IMR-90 (cell line): ENCODE measurements around the gene CYP8B1. TPM values are rescaled to one million over a fixed set of nuclear protein-coding genes. Genes with fewer than 3 reads are reported as not detected.

ENCODE experiments used
- ATAC-seq: fragments of 200-7000 bp; cut with Tn5 transposase; 2 replicates; pipeline ENCODE4 v1.9.1; 2020; ENCODE audit warnings: low read depth, mild to moderate bottlenecking, moderate library complexity
- BruUV-seq: library from RNA; stranded (reverse); fragments of 400-500 nt; replicated peaks from 2 replicates; lab custom pipeline; 2021; lab: Mats Ljungman, UMichigan
- CTCF ChIA-PET: fragments of 300-600 bp; formaldehyde crosslinking; extraction: SDS; loops from one replicate; lab custom pipeline; 2021; ENCODE audit warnings: antibody characterized with exemption; lab: Yijun Ruan, JAX
- POLR2A ChIA-PET: fragments of 300-600 bp; sonication (Branson Sonifier 250); formaldehyde crosslinking; loops from one replicate; lab custom pipeline; 2022; ENCODE audit warnings: antibody characterized with exemption; ENCODE audit not compliant: unreplicated experiment; lab: Charles Lee
- DNase-seq: peaks from one replicate; pipeline ENCODE4 v3.0.0; 2013
- H2AFZ ChIP-seq: replicated peaks from 2 replicates; pipeline ENCODE3; 2013; ENCODE audit warnings: low read length, mild to moderate bottlenecking; ENCODE audit not compliant: poor library complexity
- H2AK5ac ChIP-seq: 2 replicates; pipeline ENCODE4 v1.6.1; 2013; ENCODE audit warnings: low read depth, low read length, inconsistent platforms
- H2AK9ac ChIP-seq: replicated peaks from 2 replicates; pipeline ENCODE3; 2013; ENCODE audit warnings: mild to moderate bottlenecking, low read depth, low read length, moderate library complexity; ENCODE audit not compliant: poor library complexity
- H2BK120ac ChIP-seq: 2 replicates; pipeline ENCODE4 v1.6.1; 2013; ENCODE audit warnings: low read depth, low read length, inconsistent platforms
- H2BK15ac ChIP-seq: 3 replicates; pipeline ENCODE4 v1.6.1; 2013; ENCODE audit warnings: low read depth, low read length, inconsistent platforms
- H2BK20ac ChIP-seq: 2 replicates; pipeline ENCODE4 v1.6.1; 2013; ENCODE audit warnings: low read depth, mild to moderate bottlenecking, inconsistent platforms, low read length, moderate library complexity
- H2BK5ac ChIP-seq: 2 replicates; pipeline ENCODE4 v1.6.1; 2013; ENCODE audit warnings: mild to moderate bottlenecking, low read depth, low read length, inconsistent platforms; ENCODE audit not compliant: poor library complexity, severe bottlenecking
- H3K14ac ChIP-seq: replicated peaks from 2 replicates; pipeline ENCODE4 v1.6.1; 2013; ENCODE audit warnings: low read depth, low read length, inconsistent platforms
- H3K18ac ChIP-seq: 2 replicates; pipeline ENCODE4 v1.6.1; 2013; ENCODE audit warnings: low read depth, low read length, control low read depth
- H3K23ac ChIP-seq: 2 replicates; pipeline ENCODE4 v1.6.1; 2013; ENCODE audit warnings: low read depth, low read length, inconsistent platforms
- H3K27ac ChIP-seq: 2 replicates; pipeline ENCODE4 v1.5.1; 2013; ENCODE audit warnings: mild to moderate bottlenecking, control low read depth, low read length; ENCODE audit not compliant: insufficient read depth
- H3K27me3 ChIP-seq: 2 replicates; pipeline ENCODE4 v1.6.1; 2013; ENCODE audit warnings: low read length; ENCODE audit not compliant: control insufficient read depth, insufficient read depth
- H3K36me3 ChIP-seq: 2 replicates; pipeline ENCODE4 v1.6.1; 2013; ENCODE audit warnings: low read length, mixed read lengths; ENCODE audit not compliant: control insufficient read depth, insufficient read depth
- H3K4ac ChIP-seq: 2 replicates; pipeline ENCODE4 v1.6.1; 2013; ENCODE audit warnings: low read depth, low read length, inconsistent platforms
- H3K4me1 ChIP-seq: 2 replicates; pipeline ENCODE4 v1.6.1; 2013; ENCODE audit warnings: low read length, mixed read lengths; ENCODE audit not compliant: control insufficient read depth, insufficient read depth
- H3K4me2 ChIP-seq: 2 replicates; pipeline ENCODE4 v1.6.1; 2013; ENCODE audit warnings: low read depth, mild to moderate bottlenecking, control low read depth, low read length, moderate library complexity
- H3K4me3 ChIP-seq: 2 replicates; pipeline ENCODE4 v1.5.1; 2013; ENCODE audit warnings: low read depth, mild to moderate bottlenecking, control low read depth, low read length, moderate library complexity; ENCODE audit not compliant: insufficient read depth
- H3K56ac ChIP-seq: 2 replicates; pipeline ENCODE4 v1.6.1; 2013; ENCODE audit warnings: low read length, inconsistent platforms; ENCODE audit not compliant: insufficient read depth; ENCODE audit errors: extremely low read depth
- H3K79me1 ChIP-seq, 2 experiments: 2 replicates each; pipeline ENCODE4 v1.6.1; 2013; ENCODE audit warnings: low read length in 2 of 2, inconsistent platforms in 1 of 2, low read depth in 1 of 2
- H3K9ac ChIP-seq: 2 replicates; pipeline ENCODE4 v1.6.1; 2013; ENCODE audit warnings: low read depth, low read length, control low read depth
- H3K9me1 ChIP-seq: 2 replicates; pipeline ENCODE4 v1.6.1; 2013; ENCODE audit warnings: low read length, inconsistent platforms; ENCODE audit not compliant: insufficient read depth
- H3K9me3 ChIP-seq: 2 replicates; pipeline ENCODE4 v1.6.1; 2013; ENCODE audit warnings: low read length; ENCODE audit not compliant: control insufficient read depth, insufficient read depth
- H4K20me1 ChIP-seq: 2 replicates; pipeline ENCODE4 v1.6.1; 2013; ENCODE audit warnings: low read length, inconsistent platforms; ENCODE audit not compliant: insufficient read depth
- H4K5ac ChIP-seq: 2 replicates; pipeline ENCODE4 v1.6.1; 2013; ENCODE audit warnings: mild to moderate bottlenecking, low read depth, low read length, control low read depth
- H4K8ac ChIP-seq, 2 experiments: 2 replicates each; pipeline ENCODE4 v1.6.1; 2013; ENCODE audit warnings: low read depth in 2 of 2, low read length in 2 of 2, control low read depth in 1 of 2, inconsistent platforms in 1 of 2
- H4K91ac ChIP-seq: 2 replicates; pipeline ENCODE4 v1.6.1; 2013; ENCODE audit warnings: low read depth, low read length, inconsistent platforms; ENCODE audit not compliant: insufficient read depth
- BHLHE40 ChIP-seq: fragments of 150-350 bp; IDR thresholded peaks from 2 replicates; pipeline ENCODE4 v1.6.1; 2016; ENCODE audit warnings: mild to moderate bottlenecking, low read depth, low read length
- CEBPB ChIP-seq: IDR thresholded peaks from 2 replicates; pipeline ENCODE4 v1.6.1; 2012; ENCODE audit warnings: low read depth, low read length, improper control_type of control experiment
- CHD1 ChIP-seq: IDR thresholded peaks from 2 replicates; pipeline ENCODE4 v1.6.1; 2012; ENCODE audit warnings: low read depth, low read length, improper control_type of control experiment
- CTCF ChIP-seq: conservative IDR thresholded peaks from 2 replicates; pipeline ENCODE4 v1.5.1; 2012; ENCODE audit warnings: mild to moderate bottlenecking, low read depth, low read length, improper control_type of control experiment
- ELK1 ChIP-seq: fragments of 150-350 bp; IDR thresholded peaks from 2 replicates; pipeline ENCODE4 v1.6.1; 2016; ENCODE audit warnings: low read depth, mild to moderate bottlenecking, low read length, moderate library complexity, borderline replicate concordance
- FOS ChIP-seq: fragments of 150-350 bp; IDR thresholded peaks from 2 replicates; pipeline ENCODE4 v1.6.1; 2016; ENCODE audit warnings: low read depth, low read length
- MXI1 ChIP-seq: IDR thresholded peaks from 2 replicates; pipeline ENCODE4 v1.6.1; 2012; ENCODE audit warnings: low read depth, mild to moderate bottlenecking, low read length, moderate library complexity, borderline replicate concordance
- NFE2L2 ChIP-seq: fragments of 150-350 bp; IDR thresholded peaks from 2 replicates; pipeline ENCODE4 v1.6.1; 2016; ENCODE audit warnings: low read depth, mild to moderate bottlenecking, low read length
- POLR2A ChIP-seq: IDR thresholded peaks from 2 replicates; pipeline ENCODE4 v1.6.1; 2012; ENCODE audit warnings: mild to moderate bottlenecking, low read depth, low read length
- RAD21 ChIP-seq: IDR thresholded peaks from 2 replicates; pipeline ENCODE4 v1.6.1; 2012; ENCODE audit warnings: low read length, improper control_type of control experiment
- RCOR1 ChIP-seq: IDR thresholded peaks from 2 replicates; pipeline ENCODE4 v1.6.1; 2012; ENCODE audit warnings: mild to moderate bottlenecking, low read length, improper control_type of control experiment; ENCODE audit not compliant: insufficient replicate concordance
- RFX5 ChIP-seq: IDR thresholded peaks from 2 replicates; pipeline ENCODE4 v1.8.0; 2012; ENCODE audit warnings: low read depth, mild to moderate bottlenecking, low read length, moderate library complexity
- SMC3 ChIP-seq: fragments of 150-350 bp; IDR thresholded peaks from 2 replicates; pipeline ENCODE4 v1.6.1; 2016; ENCODE audit warnings: low read depth, mild to moderate bottlenecking, antibody characterized with exemption, low read length, moderate library complexity
- USF2 ChIP-seq: fragments of 150-350 bp; IDR thresholded peaks from 2 replicates; pipeline ENCODE4 v1.6.1; 2017; ENCODE audit warnings: mild to moderate bottlenecking, antibody characterized with exemption, low read length, low read depth
- WGBS, 2 experiments: methylation state at CpG; one replicate each; pipeline versions ENCODE4 v1.1.5 to v1.1.7; 2013; ENCODE audit warnings: missing lambda C conversion rate in 2 of 2; ENCODE audit not compliant: insufficient read length in 1 of 2; ENCODE audit errors: extremely low coverage in 2 of 2; 5-methylcytosine and 5-hydroxymethylcytosine counted together
- dilution Hi-C: fragments of 300-500 bp; cut with HindIII; formaldehyde crosslinking; loops from one replicate; pipeline ENCODE4 v1.14.3; 2018; ENCODE audit warnings: low sequenced_read_pairs; ENCODE audit not compliant: unreplicated experiment
- in situ Hi-C: fragments of 300-500 bp; cut with MboI; formaldehyde crosslinking; loops from 3 replicates; pipeline ENCODE4 v1.14.3; 2019; ENCODE audit warnings: low sequenced_read_pairs, inconsistent platforms, mixed read lengths
- intact Hi-C: fragments of 100-400 bp; cut with micrococcal nuclease; formaldehyde crosslinking; loops from 2 replicates; pipeline ENCODE4 v1.10.0; 2022
- polyA plus RNA-seq, 3 experiments: library from polyadenylated mRNA; depleted of rRNA; stranded (reverse); fragments of >200 nt; gene quantifications; 2 replicates each; pipeline ENCODE4 v1.2.3, GENCODE V29; 2012; ENCODE audit warnings: low replicate concordance in 1 of 3
- total RNA-seq: library from RNA; depleted of rRNA; stranded (reverse); fragments of >200 nt; gene quantifications from 2 replicates; pipeline ENCODE4 v1.2.3, GENCODE V29; 2012

Gene CYP8B1
- total and polyA plus RNA-seq, 2 of the 4 experiments (the other 2 are of a cell fraction), result not detected

GRCh38 chr3:42843713-42844411 lies 31.8 kb downstream of the CYP8B1 start:
- Histone ChIP-seq H3K4ac (no peak overlapping the region), H3K23ac (no peak overlapping the region), H3K18ac (no peak overlapping the region), H4K91ac (no peak overlapping the region), H3K36me3 (no peaks in the 10 kb centered on the region), H3K9ac (no peak overlapping the region), H2AFZ (no peak overlapping the region), H2BK120ac (no peak overlapping the region), H4K5ac (no peak overlapping the region), H4K20me1 (no peaks in the 10 kb centered on the region), H3K9me1 (no peaks in the 10 kb centered on the region), H3K14ac (no peak overlapping the region), H2AK9ac (no peak overlapping the region), H3K4me2 (no peak overlapping the region), H3K79me1 (no peaks in the 10 kb centered on the region), H3K9me3 (no peaks in the 10 kb centered on the region), H2BK15ac (no peak overlapping the region), H4K8ac (no peak overlapping the region), H2BK5ac (no peak overlapping the region), H3K27me3 (peaks cover 35% of the 10 kb centered on the region), H3K56ac (no peak overlapping the region), H3K4me3 (no peak overlapping the region), H2BK20ac (no peak overlapping the region), H3K27ac (no peak overlapping the region), H3K4me1 (no peaks in the 10 kb centered on the region), H2AK5ac (no peak overlapping the region)
- dilution Hi-C loops (no loop called here), intact Hi-C loops (no loop called here), in situ Hi-C loops (no loop called here)
- ChIA-PET CTCF (no interaction called here), POLR2A (no interaction called here)
- no TSS peak for BruUV-seq
- TF ChIP-seq CTCF (no peak), RCOR1 (no peak), BHLHE40 (no peak), FOS (no peak), MXI1 (no peak), USF2 (no peak), CHD1 (no peak), RAD21 (no peak), RFX5 (no peak), NFE2L2 (no peak), SMC3 (no peak), CEBPB (no peak), POLR2A (no peak), ELK1 (no peak)
- ATAC-seq, result no peak
- 0% methylated on average over 1 of the region's 6 CpGs; no CpG with 5 or more reads in 1 of the 2 experiments for WGBS, 2 experiments
- no peak for DNase-seq
